Stimulated activated CD8-positive, alpha-beta memory T cell treated with anti-CD3 and anti-CD28 coated beads, Interleukin-2, amount 100 ng/mL, for 1 hour (primary cell): Measurements from ENCODE around the gene AKT1S1.
"Not testable (repeated sequence)": the region's sequence is repeated elsewhere in the genome, so short reads cannot be mapped to it uniquely, and the experiment has no call there.

Experiments
- DNase-seq, 2 donors: peaks; one replicate each; pipeline ENCODE4 v3.0.0-alpha.2; 2020; ENCODE audit warnings: low read depth in 2 of 2

AKT1S1 gene

DNA sequence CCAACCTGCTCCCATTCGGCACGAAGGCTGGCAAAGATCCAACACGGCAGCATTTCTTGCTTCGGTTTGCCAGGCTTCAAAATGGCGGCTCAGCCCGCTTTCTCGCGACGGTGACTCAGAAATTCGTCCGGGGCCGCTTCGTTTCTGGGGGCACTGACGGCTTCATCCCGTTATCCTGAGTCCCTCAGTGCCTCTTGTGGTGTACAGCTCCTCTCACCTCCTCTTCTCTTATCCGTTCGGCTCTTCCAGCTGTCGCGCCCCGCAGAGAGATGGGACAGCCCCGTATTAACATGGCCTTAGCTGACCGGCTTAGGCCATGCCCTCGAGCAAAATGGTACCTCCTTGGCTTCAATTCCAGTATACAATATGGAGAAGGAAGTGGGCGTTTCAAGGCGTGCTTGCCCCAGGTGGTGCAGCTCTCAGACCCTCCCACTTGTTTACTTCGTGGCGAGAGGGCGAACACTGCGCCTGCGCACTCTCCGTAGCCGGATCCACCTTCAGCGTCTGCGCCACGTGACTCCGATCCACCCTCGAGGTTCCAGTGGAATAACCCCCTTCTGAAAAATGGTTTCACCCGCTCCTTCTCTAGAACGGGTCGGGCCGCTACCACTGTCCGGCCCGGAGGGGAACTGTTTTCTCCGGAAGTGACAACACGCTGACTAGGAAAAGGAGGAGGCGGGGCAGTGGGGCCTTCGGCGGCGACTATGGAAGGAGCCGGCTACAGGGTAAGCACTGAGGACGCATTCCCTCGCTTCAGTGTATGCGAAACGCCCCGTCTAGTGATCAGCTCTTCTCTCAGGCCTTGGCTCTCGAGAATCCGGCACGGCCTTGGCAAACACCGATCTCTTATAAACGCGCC, at the start of gene AKT1S1, which contains the start of gene TBC1D17:
AKT1S1 (minus strand) TSS at position 336 of the 859 bp plus-strand sequence. CDS start 4,060 bp downstream, outside the sequence.
TBC1D17 (plus strand) TSS at position 683 of the 859 bp plus-strand sequence; CDS start at position 705, 22 bp downstream.
- DNase-seq = peak; percentile 98

DNA sequence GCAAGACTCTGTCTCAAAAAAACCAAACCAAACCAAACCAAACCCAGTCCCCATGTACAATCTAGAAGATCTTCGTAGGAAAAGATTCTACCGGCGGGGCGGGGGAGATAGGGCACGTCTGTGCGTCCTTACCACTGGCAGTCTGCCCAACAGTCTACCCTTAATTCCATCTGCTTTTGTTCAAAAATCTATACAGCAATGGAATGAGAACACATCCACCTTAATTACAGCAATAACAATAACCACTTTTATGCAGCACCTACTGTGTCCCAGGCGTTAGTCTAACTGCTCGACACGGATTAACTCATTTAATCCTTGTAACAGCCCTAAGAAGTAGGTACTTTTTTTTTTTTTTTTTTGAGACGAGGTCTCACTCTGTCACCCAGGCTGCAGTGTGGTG, 49.4 kb upstream of the AKT1S1 start:
- DNase-seq = no peak

DNA sequence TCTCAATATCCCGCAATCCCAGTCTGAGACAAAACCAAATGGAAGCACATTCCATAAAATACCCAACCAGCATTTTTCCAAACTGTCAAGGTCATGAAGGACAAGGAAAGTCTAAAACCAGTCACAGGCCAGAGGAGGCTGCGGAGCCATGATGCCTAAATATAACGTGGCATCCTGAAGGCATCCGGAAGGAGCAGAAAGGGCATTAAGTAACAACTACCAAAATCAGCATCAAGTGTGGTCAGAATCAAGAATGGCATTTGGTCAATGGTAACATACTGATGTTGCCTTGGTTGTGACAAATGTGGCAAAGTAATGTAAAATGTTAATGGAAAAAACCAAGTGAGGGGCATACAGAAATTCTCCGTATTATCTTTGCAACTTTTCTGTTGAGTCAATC, 48.3 kb upstream of the AKT1S1 start:
- no peak for DNase-seq

DNA sequence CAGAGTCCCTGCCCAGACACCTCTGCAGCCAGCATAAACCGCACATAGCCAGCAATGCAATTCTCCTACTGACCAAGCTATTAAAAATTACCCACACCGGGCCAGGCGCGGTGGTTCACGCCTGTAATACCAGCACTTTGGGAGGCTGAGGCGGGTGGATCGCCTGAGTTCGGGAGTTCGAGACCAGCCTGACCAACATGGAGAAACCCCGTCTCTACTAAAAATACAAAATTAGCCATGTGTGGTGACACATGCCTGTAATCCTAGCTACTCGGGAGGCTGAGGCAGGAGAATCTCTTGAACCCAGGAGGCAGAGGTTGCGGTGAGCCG, 47.7 kb upstream of the AKT1S1 start:
- not testable (repeated sequence) for DNase-seq

DNA sequence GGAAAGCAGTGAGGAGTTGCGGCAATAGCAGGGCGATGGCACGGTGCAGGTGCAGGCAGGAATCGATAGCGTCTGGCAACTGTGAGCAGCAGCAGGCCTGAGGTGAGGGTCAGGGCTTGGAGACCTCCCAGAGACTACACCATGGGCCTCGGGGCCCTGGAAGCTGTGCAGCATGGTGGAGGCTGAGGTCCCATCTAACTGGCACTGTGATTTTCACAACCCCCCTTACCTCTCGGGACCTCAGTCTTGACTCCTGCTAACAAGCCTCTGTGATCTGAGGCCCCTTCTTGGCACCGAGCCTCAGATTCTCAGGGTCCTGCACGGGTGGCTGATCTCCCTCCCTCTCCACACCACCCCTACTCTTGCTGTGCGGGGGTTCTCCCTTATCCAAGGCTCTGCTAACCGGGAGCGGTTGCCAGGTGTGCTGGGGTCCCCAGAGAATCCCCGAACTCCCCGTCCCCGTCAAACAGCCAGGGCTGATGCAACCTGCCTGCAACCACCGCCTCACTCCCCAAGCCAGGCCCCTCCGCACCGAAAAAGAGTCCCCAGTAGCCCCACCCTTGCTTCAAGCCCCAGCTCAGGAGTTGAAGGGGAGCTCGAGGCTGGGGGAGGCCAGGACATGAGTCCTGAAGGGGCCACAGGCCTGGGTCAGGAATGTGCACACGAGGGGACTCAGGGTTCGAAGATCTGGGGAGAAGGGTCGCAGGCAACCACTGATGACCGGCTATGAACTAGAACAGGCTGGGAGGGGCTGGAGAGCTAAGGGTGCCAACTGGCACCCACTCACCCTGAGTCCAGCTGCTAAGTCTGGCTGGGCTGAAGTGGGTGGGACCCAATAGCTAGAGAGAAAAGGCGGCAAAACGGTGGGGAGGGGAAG, 47.1 kb upstream of the AKT1S1 start:
- no peak for DNase-seq

DNA sequence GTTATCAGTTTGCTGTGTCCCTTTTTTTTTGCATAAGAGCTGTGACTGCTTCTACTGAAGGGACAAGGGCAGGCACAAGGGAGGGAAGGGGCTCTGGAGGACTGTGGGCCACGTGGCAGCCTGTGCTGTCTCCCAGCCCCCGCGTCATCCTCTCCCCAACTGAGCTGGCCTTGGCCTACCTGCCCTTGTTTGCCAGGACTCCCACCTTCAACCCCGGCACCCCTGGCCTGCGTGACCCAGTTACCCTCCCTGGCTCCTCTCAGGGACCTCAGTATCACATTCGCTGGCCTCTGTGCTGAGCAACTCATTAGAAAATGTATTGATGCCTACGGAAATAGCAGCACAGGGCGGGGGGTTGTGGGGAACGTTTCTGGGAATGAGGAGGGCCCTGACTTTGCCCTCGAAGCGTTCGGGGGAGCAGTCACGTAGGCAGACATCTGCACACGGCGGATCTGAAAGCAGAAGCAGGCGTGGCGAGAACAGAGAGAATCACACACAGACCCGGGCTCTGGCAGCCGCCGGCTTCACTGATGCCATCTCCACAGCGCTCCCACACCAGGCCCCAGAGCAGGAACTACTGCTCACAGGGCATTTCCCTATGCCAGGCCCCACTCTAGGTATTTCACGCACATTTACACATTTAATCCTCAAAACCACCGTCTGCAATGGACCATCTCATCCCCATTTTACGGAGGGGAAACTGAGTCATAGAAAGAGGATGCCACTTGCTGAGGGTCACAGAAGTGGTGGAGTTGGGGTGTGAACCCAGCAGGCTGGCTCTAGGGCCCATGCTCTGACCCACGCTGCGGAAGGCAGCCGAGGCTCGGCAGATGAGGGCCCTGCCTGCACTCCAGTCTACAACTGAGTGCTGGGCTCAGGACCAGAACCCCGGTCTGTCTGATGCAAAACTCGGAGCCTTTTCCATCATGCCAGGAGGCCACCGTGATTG, 46.2 kb upstream of the AKT1S1 start:
- DNase-seq = no peak

DNA sequence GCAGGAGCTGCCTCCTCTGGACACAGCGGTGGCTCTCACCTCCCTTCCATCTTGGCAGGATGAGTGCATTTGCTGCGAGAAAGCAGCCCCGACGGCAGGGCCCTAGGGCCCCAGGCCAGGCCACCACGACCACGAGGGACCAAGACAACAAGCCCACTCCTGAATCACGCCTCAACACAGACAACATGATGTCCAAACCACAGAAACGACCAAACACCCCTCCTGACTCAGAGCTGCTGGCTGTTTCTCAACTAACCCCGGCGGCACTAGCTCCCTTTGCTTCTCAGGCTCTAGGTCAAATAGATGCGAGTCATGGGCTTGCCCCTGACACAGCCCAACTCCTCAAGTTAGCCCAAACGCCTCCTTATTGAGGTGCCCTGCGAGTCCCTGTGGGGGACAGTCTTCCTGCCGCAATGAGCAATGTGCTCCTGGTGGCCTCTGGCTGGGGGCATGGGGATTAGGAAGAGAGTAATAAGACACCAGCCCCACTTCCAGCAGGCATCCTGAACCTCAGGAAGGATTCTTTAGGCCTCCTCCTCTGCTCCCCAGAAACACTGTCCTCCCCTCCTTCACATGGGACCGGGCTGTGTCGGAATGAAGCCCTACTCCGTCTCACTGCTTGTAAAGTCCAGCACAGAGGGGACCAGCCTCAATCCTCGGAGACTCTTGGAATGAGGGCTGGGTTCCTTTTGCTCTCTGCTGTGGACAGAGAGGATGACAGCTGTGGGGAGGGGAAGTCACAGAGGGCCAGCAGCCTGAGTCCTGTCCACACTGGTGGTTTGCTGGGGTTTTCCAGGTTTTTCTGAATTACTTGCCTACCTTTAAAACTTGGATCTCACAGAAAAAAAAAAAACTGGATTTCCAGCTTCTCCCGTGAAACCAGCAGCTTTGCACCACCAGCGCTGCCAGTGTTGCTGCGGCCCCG, 45.0 kb upstream of the AKT1S1 start:
- no peak for DNase-seq

DNA sequence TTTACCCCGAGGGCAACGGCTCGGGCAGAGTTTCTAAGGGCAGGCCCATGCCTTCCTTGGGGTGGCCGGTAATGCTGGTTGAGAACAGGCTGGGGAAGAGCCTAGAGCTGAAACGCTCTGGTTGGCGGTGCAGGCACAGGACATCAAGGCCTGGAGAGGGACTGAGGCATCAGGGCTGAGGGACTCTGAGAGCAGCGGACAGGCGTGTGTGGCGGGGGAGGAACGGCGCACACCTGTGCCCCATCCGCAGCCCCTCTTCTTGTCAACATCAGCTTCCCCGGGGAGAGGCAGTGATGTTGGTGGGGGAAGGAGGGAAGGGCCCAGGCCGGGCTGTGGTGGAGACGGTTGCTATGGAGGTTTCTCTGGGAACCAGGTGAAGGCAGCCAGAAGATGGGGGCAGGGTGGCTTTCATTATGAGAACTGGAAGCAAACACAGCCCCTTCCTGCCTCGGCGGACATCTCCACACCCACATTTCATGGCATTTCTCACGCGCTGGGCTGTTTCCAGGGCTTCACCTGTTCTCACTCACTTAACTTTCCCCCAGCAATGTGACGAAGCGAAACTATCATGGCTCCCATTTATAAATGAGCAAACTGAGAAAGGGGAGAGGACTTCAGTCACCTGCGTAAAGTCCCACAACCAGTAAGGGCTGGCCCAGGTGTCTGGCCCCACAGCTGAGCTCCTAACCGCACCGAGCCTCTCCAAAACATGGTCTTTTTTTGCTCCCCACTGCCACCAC, 43.6 kb upstream of the AKT1S1 start:
- DNase-seq = no peak

DNA sequence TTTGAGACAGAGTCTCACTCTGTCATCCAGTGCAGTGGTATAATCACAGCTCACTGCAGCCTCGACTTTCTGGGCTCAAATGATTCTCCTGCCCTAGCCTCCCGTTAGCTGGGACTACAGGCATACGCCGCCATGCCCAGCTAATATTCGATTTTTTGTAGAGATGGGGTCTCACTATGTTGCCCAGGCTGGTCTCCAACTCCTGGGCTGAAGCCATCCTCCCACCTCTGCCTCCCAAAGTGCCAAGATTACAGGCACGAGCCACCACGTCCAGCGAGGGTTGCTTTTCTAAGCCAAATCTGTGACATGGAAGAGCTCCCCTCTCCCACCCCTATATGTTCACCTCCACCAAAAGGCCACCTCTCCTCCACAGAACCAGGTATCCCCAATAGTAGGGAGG, 40.9 kb upstream of the AKT1S1 start:
- no peak for DNase-seq

DNA sequence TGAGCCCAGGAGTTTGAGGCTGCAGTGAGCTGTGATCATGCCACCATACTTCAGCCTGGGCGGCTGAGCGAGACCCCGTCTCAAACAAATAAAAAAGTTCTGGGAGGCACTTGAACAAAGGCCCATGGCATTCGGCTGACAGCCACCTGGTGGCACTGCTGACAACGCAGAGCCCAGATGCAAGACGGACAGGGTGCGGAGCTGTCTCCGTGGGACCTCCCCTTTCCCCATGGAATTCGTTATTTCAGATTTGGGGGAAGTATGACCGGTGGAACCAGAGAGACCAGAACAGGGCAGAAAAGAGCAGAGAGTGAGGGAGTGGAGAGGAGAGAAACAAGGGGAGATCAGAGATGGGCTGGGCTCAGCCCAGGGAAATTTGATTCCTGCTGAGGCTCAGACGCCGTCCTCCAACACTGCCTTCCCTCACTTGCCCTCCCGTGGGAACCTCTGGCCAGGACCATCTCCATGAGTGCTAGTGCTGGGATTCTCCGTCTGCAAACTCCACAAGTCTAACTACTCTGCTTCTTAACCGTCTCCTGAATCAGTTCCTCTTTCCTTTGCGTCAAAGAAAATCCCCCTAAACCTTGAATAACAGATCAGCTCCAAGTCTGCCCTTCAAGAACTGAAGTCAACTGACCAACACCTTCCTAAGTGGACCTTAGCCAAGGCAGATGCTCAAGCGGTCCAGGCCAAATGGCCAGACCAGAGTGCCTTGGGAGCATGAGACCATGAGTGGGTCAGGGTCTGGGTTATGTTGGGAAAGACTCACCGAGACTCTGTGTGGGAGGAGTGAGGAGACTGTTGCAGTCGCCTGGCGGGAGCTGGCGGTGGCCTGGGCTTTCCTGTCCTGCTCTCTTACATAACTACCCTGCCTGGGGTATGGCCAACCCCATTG, 39.9 kb upstream of the AKT1S1 start:
- DNase-seq = no peak

DNA sequence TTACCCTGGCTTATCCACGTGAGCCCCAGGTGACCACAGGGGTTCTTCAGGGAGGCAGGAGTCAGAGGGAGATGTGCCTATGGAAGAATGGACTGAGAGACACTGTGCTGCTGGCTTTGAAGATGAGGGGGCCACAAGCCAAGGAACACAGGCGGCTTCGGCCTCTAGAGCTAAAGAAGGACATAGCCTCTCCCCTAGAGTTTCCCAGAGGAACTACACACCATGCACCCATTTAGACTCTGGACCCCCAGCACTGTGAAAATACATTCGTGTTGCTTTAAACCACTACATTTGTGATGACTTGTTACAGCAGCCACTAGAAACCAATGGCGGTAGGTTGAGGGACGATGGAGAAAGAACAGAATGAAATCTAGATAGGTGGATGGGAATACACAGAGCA, 38.1 kb upstream of the AKT1S1 start:
- no peak for DNase-seq

DNA sequence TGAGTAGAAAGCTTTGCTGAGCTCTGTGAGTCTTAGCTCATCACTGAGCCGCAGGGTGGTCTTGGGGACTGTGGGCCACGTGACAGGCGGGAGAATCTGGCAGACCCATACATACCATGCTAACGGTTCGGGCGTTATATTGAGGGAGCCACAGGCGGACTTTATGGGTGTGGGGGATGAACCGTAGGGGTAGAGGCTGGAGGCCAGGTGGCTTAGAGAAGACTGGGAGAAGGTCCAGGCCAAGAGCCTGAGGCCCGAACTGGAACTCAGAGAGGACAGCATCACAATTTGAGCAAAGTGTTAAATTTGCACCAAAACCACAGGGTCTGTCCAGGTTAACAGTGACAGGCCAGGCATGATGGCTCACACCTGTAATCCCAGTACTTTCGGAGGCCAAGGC, 36.6 kb upstream of the AKT1S1 start:
- DNase-seq = no peak

DNA sequence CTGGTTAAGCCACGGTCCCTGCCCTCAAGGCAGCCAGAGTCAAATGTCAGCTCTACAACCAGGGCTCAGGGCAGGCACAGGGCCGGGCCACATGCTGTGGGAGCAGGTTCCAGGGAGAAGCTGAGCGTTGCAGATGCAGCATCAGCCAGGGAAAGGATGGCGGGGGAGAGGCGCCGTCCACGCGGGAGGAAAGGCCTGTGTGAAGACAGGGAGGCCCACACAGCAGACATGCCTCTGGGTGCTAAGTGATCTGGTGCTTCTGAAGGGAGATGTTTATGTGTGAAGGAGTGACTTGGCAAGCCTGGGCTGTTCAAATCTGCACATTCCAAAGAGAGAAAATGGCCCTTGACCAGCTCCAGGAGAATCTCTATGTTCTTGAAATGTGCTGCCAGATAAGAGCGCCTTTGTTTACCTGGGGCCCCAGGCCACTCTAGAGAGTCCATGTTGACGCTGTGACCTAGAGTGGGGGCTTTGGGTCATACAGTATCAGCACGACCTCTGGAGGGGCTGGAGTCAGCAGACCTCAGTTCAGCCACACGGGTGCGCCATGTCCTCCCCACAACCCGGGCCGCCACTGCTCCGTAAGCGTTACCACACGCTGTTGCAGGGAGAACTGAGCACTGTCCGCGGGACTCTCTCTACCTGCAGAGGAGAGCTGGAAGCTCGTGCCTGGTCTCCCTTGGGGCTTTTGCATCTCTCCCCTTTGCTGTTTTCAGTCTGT, 36.0 kb upstream of the AKT1S1 start:
- no peak for DNase-seq

DNA sequence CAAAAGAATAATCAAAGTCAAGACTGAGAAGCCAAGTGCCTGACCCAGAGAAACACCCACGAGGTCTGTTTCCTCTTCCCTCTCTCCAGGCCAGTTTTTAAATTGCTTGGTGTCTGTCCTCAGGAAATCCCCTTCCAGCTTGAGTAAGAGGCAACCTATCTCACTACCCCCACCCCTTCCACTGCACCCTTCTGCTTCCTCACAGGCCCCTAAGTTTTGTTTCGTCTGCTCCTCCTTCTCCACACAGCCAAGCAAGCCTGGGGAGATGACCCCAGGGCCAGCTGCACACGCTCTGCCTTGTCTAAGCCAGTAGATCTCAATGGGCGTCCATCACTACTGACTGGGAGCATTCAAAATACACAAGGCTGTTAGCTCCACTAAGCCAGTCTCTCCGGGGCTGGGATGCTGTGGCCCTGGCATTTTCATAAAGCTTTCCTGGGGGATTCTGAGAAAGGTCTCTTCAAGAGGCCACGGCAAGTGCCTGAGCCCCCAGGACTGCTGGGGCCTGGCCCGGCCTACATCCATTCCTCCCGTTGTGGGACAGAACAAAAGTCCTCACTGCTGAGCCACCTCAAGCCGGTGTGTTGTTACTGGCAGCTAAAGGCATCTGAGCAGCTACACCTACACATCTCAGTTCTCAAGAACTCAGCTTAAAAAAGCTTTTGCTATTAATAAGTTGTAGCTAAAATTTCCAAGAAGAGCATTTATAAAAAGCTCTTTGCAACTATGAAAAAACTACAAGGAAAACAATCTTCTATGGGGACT, 34.4 kb upstream of the AKT1S1 start:
- no peak for DNase-seq

DNA sequence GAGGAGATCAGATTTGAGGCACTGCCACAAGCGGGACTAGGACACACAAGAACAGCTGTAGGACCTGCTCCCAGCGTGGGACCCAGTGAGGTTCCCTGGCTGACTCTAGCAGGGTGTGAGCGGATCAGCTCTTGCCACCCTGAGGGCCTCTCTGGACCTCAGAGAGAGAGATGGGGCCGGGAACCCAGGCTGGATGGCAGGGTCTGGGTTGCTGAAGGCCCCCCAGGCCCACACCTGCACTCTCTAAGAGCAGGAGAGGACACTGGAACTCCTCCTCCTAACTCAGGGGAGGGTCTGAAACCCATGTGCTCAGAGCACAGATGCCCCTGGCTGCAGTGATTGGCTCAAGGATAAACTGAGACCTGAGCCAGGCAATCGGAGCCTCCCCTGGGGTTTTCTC, 33.0 kb upstream of the AKT1S1 start:
- no peak for DNase-seq

DNA sequence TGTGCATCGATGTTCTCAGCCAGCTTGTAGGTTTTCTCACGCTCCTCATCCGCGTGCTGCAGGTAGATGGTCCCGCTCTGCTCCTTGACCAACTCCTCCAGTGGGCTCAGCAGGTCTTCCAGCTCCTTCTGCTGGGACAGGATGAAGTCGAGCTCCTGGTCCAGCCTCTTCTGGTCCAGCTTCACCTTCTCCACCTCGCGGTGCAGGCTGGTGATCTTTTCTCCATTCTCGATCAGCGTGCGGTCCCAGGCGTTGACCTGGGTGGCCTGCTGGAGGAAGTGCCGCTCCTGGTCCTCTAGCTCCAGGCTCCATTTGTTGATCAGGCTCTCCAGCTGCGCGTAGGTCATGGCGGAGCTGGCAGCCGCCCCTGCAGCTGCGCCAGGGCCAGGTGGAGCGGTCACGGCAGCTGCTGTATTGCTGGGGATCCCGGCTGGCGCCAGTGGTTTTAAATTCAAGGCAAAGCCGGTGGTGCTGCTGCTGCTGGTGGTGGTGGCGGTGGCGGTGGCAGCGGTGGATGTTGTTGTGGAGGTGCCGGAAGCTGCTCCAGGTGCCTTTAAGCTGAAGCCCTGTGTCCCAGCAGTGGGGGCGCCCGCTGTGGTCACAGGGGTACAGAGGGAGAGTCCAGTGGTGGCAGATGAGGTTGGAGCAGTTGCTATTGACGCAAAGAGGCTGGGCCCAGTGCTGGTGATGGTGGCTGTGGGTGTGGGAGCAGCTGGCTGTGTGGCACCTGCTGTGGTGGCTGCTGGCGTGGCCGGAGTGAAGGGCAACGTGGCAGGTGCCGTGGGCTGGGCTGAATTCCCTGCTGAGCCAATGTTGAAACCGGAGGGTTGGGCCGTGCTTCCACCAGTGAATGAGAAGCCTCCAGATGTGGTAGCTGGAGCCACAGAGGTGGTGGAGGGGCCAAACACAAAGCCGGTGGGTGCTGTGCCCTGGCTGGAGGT, 31.6 kb upstream of the AKT1S1 start:
- DNase-seq = no peak
